GM18519 (cell line): ENCODE measurements around the gene TLL2.
"Not testable (repeated sequence)": the region's sequence is repeated elsewhere in the genome, so short reads cannot be mapped to it uniquely, and the experiment has no call there.

Experiments used
- ATAC-seq: cut with Tn5 transposase; IDR thresholded peaks from one replicate; pipeline ENCODE4 v1.9.1; 2021; ENCODE audit warnings: mild to moderate bottlenecking, moderate library complexity; ENCODE audit not compliant: unreplicated experiment, low FRiP score

The TLL2 gene

DNA sequence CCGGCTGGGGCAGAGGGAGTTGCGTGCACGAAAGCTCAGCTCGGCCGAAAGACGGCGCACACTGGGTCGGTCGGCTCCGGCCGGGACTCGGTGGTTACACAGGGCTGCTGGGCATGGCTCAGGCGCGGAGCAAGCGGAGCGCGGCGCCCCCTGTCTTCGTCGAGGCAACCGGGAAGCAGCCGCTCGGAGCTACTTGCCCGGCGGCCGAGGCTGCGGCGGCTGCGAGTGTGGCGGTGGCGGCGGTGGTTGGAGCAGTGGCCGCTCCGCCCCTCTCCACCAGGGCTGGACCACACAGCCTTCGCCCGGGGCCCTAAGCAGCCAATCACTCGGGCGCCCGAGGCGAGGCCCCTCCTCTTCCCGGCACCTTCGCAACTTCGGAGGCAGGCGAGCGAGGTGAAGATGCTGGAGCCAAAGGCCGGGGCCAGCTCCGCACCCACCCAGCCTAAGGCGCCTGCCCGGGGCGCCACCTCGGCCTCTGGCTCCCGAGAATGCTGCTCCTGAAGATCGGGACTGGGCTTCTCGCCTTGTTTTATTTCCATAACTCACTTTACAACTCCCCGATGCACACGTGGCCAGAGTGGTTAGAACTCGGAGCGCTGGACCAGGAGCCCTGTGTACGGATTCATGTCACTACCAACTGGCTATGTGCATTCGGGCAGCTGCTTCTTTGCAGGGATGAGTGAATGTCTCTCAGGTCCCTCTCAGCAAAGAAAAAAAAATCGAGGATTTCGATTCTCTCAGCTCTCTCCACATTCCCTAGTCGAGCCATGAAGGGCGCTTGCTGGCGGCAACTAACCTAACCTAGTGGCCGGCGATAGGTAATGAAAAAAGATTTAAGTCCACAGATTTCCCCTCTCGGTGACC is at the start of gene TLL2:
TLL2 (minus strand) TSS at position 229 of the 864 bp plus-strand sequence. CDS start 241 bp downstream, outside the sequence.
- peak; percentile 63 for ATAC-seq

DNA sequence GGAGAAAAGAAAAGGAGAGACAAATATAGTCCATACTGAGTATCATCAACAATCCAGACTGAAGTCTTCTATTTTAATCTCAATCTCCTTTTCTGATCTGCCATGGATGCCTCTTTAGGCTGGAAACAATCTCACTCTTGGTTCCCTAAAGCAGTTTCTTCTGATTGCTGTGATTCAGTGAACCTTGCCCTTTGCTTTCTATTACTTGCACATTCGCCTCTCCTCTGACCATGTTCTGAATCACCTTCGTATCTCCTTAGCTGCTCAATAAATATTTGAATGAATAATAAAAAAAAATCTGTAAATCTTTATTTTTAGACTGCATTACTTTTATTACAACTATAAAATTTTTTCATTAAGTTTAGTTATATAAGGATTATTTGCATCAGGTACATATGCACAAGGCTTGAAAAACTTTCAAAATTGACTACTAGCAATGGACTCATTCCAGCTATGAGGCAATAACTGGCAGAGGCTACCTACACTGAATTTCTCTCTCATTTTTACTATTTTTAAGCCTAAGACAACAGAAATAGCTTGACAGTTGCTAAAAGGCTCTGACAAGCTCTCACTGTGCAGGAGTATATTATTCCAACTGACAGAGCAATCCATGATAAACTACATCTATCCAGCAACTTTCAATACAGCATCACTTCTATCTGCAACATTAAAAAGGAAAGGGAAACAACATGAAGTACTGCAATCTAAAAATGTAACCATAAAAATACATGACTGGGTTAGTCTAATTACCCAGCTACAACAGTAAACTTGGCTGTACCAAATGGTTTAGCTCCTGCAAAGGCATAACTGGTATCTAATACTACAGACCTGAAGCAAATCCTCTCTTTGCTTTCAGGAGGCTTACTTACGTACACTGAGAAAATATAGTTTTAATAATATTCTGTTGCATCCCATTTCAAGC is 47.5 kb upstream of the TLL2 start:
- ATAC-seq, result no peak

DNA sequence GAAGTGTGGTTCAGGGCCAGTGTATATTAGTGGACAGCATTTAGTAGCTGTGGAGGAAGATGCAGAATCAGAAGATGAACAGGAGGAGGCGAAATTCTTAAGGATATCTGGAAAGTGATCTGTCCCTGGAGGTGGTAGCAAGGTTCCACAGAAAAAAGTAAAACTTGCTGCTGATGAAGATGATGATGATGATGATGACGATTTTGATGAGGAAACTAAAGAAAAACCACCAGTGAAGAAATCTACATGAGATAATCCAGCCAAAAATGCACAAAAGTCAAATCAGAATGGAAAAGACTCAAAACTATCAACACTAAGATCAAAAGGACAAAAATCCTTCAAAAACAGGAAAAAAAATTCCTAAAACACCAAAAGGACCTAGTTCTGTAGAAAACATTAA is 46.8 kb upstream of the TLL2 start:
- no peak for ATAC-seq

DNA sequence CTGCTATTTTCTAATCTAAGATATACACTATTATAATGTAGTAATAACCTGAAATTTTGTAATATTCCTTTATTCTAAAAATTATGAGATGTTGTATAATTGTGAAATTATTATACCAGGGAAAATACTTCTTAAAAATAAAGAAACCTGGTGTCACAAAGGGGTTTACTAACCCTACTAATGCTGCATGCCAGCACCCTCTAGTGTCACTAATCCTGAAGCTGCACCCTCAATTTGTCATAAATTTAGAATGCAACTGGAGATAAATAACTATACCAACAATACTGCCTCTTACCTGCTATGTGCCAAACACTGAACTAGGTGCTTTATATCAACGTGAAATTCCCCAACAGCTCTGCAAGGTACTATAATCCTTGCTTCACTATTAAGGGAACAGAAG is 42.3 kb upstream of the TLL2 start:
- ATAC-seq, result no peak

DNA sequence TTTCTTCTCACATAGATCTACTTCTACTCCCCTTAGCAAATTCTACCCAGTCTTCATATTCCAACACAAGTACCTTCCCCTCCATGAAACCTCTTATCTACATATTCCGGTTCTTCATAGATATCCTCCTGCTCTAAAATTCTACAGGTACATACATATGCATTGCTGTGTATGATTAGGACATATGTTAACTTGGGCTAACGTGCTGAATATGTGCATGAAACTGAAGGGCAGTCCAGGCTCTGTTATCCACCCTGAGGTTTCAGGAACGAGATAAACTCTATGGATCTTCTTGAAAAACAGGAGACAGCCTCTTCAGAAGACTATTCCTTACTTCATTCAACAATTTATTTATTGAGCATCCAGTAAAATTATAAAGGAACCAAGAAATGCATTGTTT is 41.6 kb upstream of the TLL2 start:
- ATAC-seq, result no peak

DNA sequence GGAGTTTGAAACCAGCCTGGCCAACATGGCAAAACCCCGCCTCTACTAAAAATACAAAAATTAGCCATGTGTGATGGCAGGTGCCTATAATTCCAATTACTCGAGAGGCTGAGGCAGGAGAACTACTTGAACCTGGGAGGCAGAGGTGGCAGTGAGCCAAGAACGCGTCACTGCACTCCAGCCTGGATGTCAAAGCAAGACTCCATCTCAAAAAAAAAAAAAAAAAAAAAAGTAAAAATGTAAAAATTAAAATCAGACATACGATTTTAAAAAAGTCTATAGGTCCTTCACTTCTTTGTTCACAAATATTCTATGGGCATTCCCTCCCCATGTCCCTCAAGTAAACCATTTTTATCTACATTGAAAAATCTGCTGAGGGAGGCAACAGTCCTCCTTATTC is 34.9 kb upstream of the TLL2 start:
- no peak for ATAC-seq

DNA sequence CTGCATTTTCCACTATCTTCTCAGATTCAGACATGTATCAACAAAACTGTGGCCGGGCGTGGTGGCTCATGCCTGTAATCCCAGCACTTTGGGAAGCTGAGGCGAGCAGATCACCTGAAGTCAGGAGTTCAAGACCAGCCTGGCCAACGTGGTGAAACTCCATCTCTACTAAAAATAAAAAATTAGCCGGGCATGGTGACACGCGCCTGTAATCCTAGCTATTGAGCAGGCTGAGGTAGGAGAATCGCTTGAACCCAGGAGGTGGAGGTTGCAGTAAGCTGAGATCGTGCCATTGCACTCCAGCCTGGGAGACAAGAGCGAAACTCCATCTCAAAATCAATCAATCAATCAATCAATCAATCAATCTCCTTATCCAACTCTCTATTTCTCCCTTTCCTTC is 31.8 kb upstream of the TLL2 start:
- not testable (repeated sequence) for ATAC-seq

DNA sequence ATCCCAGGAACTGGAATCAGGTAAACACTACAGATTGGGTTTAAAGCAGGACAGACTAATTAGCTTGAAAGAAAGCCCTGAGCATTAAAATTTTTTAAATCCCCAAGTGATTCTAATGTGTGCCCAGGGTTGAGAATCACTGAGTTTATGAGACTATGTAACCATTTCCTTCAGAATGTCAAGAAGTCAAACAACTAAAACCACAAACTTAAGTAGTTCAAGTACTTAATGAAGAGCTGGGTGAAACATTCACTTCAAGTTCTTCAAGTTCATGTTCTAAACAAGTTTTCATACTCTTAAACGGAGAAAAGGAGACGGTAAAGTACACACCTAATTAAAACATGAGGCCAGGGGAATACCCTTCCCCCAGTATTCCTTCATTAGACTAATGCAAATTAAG is 28.2 kb upstream of the TLL2 start:
- no peak for ATAC-seq

DNA sequence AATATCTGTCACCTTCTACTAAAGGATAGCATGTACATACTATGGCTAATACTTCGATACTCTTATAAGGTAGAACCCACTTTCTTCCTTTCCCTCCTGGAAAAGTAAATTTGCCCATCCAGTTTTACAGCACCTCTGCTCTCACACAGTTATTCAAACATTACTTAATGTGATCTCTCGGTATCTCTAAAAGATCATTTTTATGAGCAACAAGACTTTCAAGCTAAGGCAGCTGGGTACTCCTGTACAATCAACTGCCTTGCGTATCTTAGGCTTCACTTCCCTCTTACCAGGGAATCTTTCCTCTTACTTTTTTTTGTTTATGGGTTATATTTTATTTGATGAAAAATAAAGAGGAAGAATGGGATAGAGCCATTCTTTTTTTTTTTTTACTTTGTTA is 26.5 kb upstream of the TLL2 start:
- no peak for ATAC-seq

DNA sequence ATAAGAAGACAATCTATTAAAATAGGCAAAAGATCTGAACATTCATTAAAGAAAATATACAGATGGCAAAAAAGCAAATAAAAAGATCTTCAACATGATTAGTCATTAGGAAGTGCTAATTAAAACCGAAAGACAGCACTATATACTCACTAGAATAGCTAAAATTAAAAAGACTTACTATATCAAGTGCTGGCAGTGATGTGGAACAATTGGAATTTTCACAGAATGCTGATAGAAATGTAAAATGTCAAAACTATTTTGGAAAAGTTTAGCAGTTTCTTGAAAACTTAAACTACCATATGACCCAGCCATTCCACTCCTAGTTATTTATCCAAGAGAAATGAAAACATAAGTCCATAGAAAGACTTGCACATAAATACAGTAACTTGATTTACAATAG is 25.0 kb upstream of the TLL2 start:
- no peak for ATAC-seq

DNA sequence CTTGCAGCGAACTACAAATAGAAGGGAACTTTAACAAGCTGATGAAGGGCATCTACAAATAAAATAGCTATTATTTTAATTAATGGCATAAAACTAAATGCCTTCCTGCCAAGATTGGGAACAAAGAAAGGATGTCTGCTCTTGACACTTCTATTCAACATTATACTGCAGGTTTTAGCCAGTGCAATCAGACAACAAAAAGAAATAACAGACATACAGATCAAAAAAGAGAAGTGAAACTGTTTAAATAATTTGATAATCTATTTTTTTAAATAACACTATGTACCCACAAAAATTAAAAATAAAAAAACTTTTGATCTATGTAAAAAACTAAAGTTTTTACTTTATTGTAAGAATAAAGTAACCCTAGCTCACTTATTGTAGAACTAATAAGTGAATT is 22.4 kb upstream of the TLL2 start:
- no peak for ATAC-seq

DNA sequence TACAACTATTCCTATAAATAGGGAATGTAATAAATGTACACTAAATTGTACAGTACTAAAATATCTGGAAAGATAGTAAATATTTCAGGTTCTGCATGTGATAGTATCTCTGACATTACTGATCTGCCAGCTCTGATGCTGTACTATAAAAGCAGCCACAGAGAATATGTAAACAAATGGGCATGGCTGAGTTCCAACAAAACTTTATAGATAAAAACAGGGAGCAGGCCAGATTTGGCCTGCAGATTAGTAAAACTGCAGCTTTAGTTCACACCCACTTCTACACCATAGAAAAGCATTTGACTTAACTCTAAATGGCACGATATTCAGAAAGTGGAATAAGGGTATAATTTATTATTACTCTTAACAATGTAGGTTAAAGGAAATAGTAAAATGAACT is 18.8 kb upstream of the TLL2 start:
- ATAC-seq, result no peak

DNA sequence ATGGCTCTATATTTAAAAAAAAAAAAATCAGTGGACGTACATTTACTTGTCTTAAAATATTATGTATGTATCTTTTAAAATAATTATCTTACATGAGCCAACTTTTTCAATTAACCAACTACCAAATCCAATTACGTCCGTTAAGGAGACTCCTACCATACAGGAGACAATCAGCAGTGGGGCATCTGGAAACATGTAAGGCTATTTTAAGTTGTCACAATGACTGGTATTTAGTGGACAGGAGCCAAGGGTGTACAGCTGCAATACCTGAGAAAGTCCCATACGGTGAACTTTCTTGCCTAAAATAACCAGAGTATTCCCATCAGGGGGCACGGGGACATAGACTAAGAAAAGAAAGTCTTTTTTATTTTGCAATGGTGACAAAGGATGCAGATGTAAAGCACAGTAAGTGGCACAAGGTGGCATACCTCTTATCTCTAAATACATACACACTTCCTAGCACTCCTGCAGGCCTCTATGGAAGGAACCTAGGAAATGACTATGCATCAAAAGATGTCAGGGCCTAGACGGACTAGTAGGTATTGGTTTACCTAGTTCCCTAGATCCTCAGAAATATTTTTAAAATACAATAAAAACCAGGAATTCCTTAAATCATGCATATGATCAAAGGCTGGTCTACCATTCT is 16.0 kb upstream of the TLL2 start:
- ATAC-seq, result no peak

DNA sequence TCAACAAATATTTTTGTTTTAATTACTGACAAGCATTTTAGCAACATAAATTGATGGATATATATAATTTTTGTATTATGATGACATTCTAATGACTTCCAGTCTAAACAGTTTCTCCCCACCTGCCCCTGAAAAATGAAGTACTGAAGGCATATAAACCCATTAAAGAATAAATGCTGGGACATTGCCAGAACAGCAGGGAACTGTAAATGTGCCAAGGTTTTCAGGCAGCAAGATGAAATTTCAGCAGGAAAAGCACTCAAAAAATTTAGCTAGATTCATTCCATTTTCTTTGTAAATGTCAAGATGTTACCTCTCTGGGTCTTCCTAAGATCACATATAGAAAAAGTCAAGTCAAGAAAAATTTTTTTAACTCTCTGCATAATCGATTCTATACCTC is 11.0 kb upstream of the TLL2 start:
- no peak for ATAC-seq

DNA sequence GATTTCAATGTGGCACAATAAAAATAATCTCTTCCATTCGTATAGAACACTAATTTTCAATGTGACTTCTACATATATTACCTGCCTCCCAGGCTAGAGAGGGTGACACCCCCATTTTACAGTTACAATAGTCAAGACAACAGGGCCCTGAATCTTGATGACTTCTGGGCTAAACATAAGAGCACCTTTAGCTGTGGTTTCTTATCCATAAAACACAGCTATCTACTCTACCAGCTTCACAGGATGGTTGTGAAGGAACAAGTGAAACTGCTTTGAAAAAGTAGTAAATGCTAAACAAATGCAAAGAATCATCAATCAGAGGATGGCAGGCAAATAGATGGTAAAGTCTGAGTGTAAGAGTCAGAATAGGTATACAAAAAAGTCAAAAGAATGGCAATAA is 3.6 kb upstream of the TLL2 start:
- ATAC-seq, result no peak

DNA sequence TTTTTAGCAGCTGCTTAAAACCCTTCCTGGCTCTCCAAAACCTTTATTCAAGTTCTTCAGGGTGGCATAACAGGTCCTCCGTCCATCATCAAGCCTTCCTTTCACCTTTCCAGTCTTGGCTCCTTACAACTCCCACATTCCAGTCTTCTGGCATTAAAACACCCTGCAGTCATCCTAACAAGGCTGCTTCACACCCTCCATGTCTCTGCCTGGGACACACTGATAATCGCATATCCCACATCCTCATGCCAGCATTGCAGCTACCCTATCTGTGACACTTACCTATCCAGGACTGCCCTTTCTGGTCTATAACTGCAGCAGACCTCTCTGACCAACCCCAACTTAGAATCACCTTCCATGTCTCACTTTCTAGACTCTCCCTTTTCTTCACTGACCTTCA is 2.6 kb upstream of the TLL2 start:
- no peak for ATAC-seq

DNA sequence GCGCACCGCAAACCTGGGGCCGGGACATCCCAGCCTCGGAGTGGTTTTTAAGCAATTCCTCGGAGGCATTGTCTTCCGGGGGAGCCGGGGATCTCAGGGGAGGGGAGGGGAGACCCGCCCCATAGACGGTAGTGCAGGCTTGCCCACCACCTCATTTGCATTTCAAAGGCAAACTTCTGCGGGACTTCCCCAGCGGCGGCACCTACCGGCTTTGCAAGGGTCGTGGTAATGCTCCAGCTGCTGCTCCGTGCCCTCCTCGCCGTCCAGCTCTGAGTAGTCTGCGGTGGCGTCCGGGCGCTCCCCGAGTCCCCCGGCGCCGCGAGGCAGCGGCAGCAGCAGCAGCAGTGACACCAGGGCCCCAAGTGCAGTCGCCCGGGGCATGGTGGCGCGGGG is 425 bp downstream of the TLL2 start:
- no peak for ATAC-seq

DNA sequence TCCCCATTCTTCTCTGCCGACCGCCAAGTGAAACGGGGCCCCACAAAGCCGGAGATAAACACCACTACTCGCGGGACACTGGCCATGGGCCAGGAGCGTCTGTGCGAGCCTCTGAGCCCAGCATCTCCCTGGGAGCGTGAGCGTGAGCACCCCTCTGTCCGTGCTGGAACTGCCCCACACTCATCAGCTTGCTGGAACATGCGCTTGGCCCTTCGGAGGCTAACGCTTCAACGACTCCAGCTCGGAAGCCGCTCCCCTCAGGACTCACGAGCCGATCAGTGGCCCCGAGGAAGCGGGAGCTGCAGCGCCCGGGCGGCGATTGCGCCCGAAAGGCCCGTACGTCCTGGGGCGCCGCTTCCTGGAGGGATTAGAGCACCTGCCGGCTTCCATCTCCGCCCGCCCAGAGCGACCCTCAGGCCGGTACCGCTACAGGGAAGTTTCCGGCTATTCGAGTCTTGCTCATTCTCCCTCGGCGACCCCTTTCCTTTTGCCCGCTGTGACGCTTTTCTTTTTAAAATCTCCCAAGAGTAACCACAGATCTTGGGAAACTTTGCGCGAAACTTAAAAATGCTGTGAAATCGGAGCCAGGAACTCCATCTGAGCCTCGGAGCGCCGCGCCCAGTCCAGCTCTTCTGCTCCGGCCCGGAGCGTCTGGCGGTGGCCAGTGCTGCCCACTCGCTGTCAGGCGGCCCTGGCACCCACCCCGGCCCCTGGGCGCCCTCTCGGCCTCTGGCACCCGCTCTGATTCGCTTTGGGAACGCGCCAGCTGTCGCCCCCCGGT is 1.0 kb downstream of the TLL2 start:
- ATAC-seq, result no peak

DNA sequence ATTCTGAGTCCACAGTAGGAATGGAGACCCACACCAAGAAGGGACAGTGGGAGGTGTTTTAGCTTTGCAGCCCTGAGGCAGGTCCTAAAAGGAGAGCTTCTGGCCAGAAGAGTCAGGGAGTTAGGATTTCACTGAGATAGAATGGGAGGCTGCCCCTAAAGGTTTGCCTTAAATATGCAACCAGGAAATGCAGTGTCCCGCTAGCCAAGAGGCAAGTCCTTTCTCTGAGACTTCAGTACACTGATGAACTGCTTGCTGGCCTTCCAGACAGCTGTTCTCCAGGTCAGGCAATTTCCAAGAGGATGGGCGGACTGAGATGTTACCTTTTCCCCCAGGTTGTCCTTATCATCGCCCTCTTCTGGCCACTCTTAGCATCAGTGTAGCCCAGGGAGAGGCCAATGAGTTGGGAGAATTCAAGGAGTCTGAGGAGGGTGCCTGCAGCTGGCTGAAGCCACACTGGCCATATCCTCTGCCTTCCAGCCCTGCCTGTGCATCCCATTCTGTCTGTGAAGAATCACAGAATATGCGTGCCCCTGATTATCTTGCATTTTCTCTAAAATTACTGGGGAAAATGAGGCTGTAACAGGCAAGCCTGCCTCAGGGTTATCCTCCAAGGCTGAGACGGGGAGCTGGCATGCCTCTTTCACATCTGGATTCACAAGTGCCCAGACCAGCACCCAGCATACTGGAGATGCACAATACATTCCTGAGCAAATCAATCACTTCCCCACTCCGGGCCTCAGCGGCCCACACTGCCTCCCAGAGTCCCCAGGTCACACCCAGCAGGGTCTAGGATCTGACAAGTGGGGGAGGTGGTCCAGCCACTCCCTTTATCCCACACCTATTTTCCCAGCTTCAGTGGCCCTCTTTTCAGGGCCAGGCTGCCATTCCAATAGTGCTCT is 2.4 kb downstream of the TLL2 start:
- ATAC-seq, result no peak
